ENCODE results near the gene TUBA1C. TPM values are rescaled to one million over a fixed set of nuclear protein-coding genes. Genes with fewer than 3 reads are reported as not detected.

Gene TUBA1C
- total and polyA plus RNA-seq, 2 of the 4 experiments (the other 2 are of a cell fraction): 1,420 to 2,555 TPM

DNA sequence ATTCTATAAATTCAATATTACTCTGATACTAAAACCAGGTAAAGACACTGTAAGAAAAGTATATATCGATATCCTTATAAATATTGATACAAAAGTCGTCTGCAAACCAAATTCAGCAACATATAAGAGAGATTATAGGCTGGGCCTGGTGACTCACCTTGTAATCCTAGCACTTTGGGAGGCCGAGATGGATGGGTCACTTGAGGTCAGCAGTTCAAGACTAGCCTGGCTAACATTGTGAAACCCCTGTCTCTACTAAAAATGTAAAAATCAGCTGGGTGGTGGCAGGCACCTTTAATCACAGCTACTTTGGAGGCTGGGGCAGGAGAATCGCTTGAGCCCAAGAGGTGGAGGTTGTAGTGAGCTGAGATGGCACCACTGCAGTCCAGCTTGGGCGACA is 13.5 kb upstream of the TUBA1C start:
- ChIA-PET POLR2A (ENCODE audit: unreplicated experiment) (interaction anchor here (0.6 kb wide), 1 partner anchor 745 kb away, joined by 14 read pairs; no protein-coding TSS in a partner anchor), CTCF (interaction anchor here (0.6 kb wide), 1 partner anchor 160 kb away, joined by 7 read pairs; no protein-coding TSS in a partner anchor)
- intact Hi-C loops (cut with micrococcal nuclease) (no loop called here), in situ Hi-C loops (cut with MboI; ENCODE audit: low sequenced_read_pairs) (no loop called here), dilution Hi-C loops (cut with HindIII; ENCODE audit: low sequenced_read_pairs, unreplicated experiment) (no loop called here)
- H3K4me2 ChIP-seq (ENCODE audit: low read depth, low read length): no peak overlapping the region
- H3K4me3 ChIP-seq (ENCODE audit: insufficient read depth, low read depth, low read length): no peak overlapping the region
- no peak overlapping the region for H2AK9ac ChIP-seq (replicated peaks; ENCODE audit: low read depth, low read length, poor library complexity)
- peaks cover 3% of the 10 kb centered on the region; the same call in 1 of the 2 replicates for H3K4me1 ChIP-seq (ENCODE audit: control insufficient read depth, insufficient read depth, low read length)
- H2BK15ac ChIP-seq (ENCODE audit: low read depth, low read length): no peak overlapping the region
- H3K9ac ChIP-seq (ENCODE audit: low read depth, low read length): no peak overlapping the region
- ATAC-seq (ENCODE audit: low read depth) (no peak), DNase-seq (no peak)
- no peak overlapping the region for H4K5ac ChIP-seq (ENCODE audit: low read depth, low read length)
- H4K8ac ChIP-seq (ENCODE audit: low read depth in 2 of 2, low read length in 2 of 2): no peak overlapping the region
- no peaks in the 10 kb centered on the region for H4K20me1 ChIP-seq (ENCODE audit: insufficient read depth, low read length)
- no peak overlapping the region for H4K91ac ChIP-seq (ENCODE audit: insufficient read depth, low read depth, low read length)
- H3K9me1 ChIP-seq (ENCODE audit: insufficient read depth, low read length): peaks cover 3% of the 10 kb centered on the region
- no peak overlapping the region for H2AK5ac ChIP-seq (ENCODE audit: low read depth, low read length)
- no peak overlapping the region for H3K27ac ChIP-seq (ENCODE audit: insufficient read depth, low read length)
- no peak overlapping the region for H3K14ac ChIP-seq (replicated peaks; ENCODE audit: low read depth, low read length)
- WGBS, 2 experiments (ENCODE audit: extremely low coverage in 2 of 2, insufficient read length in 1 of 2): no CpG with 5 or more reads among the region's 5 CpGs
- H3K56ac ChIP-seq (ENCODE audit: extremely low read depth, insufficient read depth, low read length): no peak overlapping the region
- H2BK20ac ChIP-seq (ENCODE audit: low read depth, low read length): no peak overlapping the region
- H3K79me1 ChIP-seq (ENCODE audit: low read depth in 1 of 2, low read length in 2 of 2): peaks cover 8 to 23% of the 10 kb centered on the region in 2 experiments; a peak in 3 of 4 replicates
- no peak overlapping the region for H2AFZ ChIP-seq (replicated peaks; ENCODE audit: low read length, poor library complexity)
- TF ChIP-seq POLR2A (IDR thresholded peaks at IDR 0.05; ENCODE audit: low read depth, low read length) (no peak), MAFK (IDR thresholded peaks at IDR 0.05; ENCODE audit: low read depth, low read length) (no peak), RFX5 (IDR thresholded peaks at IDR 0.05; ENCODE audit: low read depth, low read length) (no peak), RAD21 (IDR thresholded peaks at IDR 0.05; ENCODE audit: low read length) (no peak), CHD1 (IDR thresholded peaks at IDR 0.05; ENCODE audit: low read depth, low read length) (no peak), SMC3 (IDR thresholded peaks at IDR 0.05; ENCODE audit: low read depth, low read length) (no peak), RCOR1 (IDR thresholded peaks at IDR 0.05; ENCODE audit: insufficient replicate concordance, low read length) (no peak), BHLHE40 (IDR thresholded peaks at IDR 0.05; ENCODE audit: low read depth, low read length) (no peak), NFE2L2 (IDR thresholded peaks at IDR 0.05; ENCODE audit: low read depth, low read length) (no peak), CEBPB (IDR thresholded peaks at IDR 0.05; ENCODE audit: low read depth, low read length) (no peak), MAZ (IDR thresholded peaks at IDR 0.05; ENCODE audit: borderline replicate concordance, low read depth, low read length) (no peak)
- TF ChIP-seq, protein P1, sequence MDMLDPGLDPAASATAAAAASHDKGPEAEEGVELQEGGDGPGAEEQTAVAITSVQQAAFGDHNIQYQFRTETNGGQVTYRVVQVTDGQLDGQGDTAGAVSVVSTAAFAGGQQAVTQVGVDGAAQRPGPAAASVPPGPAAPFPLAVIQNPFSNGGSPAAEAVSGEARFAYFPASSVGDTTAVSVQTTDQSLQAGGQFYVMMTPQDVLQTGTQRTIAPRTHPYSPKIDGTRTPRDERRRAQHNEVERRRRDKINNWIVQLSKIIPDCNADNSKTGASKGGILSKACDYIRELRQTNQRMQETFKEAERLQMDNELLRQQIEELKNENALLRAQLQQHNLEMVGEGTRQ (IDR thresholded peaks at IDR 0.05; ENCODE audit: low read depth, low read length): no peak
- TF ChIP-seq, protein P2, sequence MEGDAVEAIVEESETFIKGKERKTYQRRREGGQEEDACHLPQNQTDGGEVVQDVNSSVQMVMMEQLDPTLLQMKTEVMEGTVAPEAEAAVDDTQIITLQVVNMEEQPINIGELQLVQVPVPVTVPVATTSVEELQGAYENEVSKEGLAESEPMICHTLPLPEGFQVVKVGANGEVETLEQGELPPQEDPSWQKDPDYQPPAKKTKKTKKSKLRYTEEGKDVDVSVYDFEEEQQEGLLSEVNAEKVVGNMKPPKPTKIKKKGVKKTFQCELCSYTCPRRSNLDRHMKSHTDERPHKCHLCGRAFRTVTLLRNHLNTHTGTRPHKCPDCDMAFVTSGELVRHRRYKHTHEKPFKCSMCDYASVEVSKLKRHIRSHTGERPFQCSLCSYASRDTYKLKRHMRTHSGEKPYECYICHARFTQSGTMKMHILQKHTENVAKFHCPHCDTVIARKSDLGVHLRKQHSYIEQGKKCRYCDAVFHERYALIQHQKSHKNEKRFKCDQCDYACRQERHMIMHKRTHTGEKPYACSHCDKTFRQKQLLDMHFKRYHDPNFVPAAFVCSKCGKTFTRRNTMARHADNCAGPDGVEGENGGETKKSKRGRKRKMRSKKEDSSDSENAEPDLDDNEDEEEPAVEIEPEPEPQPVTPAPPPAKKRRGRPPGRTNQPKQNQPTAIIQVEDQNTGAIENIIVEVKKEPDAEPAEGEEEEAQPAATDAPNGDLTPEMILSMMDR (conservative IDR thresholded peaks at IDR 0.05; ENCODE audit: low read depth, low read length): no peak
- H2BK120ac ChIP-seq (ENCODE audit: low read depth, low read length): no peak overlapping the region
- no TSS peak for BruUV-seq (replicated peaks)
- no peaks in the 10 kb centered on the region for H3K9me3 ChIP-seq (ENCODE audit: control insufficient read depth, insufficient read depth, low read length)
- no peak overlapping the region for H3K23ac ChIP-seq (ENCODE audit: low read depth, low read length)
- no peak overlapping the region for H3K4ac ChIP-seq (ENCODE audit: low read depth, low read length)
- H3K36me3 ChIP-seq (ENCODE audit: control insufficient read depth, insufficient read depth, low read length): no peaks in the 10 kb centered on the region
- no peak overlapping the region for H2BK5ac ChIP-seq (ENCODE audit: low read depth, low read length, poor library complexity, severe bottlenecking)
- H3K18ac ChIP-seq (ENCODE audit: low read depth, low read length): no peak overlapping the region
- no peaks in the 10 kb centered on the region for H3K27me3 ChIP-seq (ENCODE audit: control insufficient read depth, insufficient read depth, low read length)

Data from IMR-90 (cell line).